Measurements from ENCODE around the gene GPR39.

GPR39 gene

DNA sequence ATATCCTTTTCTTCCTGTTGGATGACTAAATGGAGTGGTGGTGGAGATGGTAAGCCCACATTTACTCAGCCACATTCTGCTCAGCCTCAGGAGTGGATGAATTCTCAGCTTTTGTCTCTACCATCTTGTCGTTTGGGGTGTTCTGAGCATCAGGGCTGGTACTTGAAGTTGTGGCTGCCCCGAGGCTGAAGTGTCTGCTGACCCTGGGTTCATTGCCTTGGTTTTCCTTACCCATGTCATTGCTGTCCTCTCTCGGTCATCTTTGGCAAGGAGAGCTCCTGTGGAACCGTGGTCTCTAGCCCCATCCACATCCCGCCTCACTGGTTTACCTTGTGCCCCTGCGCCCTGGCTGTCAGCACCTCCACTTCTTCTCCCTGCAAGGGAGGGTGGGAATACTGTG is 71.9 kb downstream of the GPR39 start:
- TF ChIP-seq, protein P1, sequence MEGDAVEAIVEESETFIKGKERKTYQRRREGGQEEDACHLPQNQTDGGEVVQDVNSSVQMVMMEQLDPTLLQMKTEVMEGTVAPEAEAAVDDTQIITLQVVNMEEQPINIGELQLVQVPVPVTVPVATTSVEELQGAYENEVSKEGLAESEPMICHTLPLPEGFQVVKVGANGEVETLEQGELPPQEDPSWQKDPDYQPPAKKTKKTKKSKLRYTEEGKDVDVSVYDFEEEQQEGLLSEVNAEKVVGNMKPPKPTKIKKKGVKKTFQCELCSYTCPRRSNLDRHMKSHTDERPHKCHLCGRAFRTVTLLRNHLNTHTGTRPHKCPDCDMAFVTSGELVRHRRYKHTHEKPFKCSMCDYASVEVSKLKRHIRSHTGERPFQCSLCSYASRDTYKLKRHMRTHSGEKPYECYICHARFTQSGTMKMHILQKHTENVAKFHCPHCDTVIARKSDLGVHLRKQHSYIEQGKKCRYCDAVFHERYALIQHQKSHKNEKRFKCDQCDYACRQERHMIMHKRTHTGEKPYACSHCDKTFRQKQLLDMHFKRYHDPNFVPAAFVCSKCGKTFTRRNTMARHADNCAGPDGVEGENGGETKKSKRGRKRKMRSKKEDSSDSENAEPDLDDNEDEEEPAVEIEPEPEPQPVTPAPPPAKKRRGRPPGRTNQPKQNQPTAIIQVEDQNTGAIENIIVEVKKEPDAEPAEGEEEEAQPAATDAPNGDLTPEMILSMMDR (IDR thresholded peaks at IDR 0.05; ENCODE audit: extremely low read depth, insufficient read depth, missing control alignments): no peak
- in situ Hi-C loops (cut with MboI; ENCODE audit: low pct_unique_long_range_greater_than_20kb, low sequenced_read_pairs, unreplicated experiment): no loop called here
- DNase-seq (ENCODE audit: low spot score): no peak

DNA sequence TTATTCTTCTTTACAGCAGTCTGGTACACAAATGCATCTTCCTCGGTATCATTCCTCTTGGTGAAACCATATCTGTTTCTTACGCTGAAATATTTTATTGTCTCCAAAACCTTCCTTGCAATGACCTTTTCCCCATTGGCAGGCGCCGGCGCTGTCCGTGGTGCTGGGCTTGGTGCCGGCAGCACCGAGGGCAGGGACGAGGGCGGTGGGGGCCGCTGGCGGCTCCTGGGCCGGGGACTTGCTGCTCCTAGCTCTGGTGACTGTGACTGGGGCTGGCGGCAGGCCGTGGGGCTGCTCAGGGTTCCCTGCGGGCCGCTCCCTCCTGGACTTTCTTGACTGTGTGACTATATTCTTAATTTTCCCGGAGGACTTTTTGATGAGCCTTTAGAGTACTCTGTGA is 72.5 kb downstream of the GPR39 start:
- in situ Hi-C loops (cut with MboI; ENCODE audit: low pct_unique_long_range_greater_than_20kb, low sequenced_read_pairs, unreplicated experiment): no loop called here
- DNase-seq (ENCODE audit: low spot score): no peak
- TF ChIP-seq, protein P1 (IDR thresholded peaks at IDR 0.05; ENCODE audit: extremely low read depth, insufficient read depth, missing control alignments): no peak

DNA sequence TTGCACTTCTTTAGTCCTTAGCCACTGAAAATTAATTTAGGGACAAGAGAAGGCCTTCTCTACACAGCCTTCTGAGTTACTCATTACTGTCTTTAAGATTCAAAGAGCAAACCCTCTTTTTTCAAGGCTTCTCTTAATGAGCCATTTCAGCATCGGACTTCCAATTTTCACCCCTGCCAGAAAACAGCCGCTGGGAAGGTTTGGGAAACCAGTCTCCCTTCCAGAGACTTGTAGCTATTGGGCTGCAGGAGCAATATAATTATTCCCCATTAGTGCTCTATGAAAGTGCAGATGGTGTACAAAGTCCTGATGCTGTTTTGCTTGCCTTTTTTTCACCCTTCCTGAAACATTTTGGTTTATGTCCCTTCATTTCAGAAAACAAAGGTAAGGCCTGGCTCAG is 79.3 kb downstream of the GPR39 start:
- in situ Hi-C loops (cut with MboI; ENCODE audit: low pct_unique_long_range_greater_than_20kb, low sequenced_read_pairs, unreplicated experiment): no loop called here
- TF ChIP-seq, protein P1 (IDR thresholded peaks at IDR 0.05; ENCODE audit: extremely low read depth, insufficient read depth, missing control alignments): no peak
- DNase-seq (ENCODE audit: low spot score): no peak

DNA sequence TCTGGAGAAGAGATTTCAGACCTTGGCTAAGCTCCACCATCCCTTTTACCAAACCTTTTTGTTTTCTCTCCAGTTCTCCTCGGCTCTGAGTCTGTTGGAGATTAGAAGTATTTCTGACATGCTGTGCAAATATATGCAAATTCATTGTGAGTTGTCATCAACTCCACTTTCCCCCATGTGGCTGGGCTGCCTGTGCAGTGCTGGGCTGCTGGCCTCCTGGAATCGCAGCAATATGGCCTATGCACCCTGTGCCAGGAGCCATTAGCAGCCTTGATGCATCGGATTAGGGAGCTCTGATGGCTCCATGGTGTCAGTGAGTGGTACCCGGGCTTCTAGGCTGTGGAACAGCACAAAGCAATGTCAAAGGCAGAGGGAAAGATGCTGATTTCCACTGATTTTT is 80.0 kb downstream of the GPR39 start:
- in situ Hi-C loops (cut with MboI; ENCODE audit: low pct_unique_long_range_greater_than_20kb, low sequenced_read_pairs, unreplicated experiment): no loop called here
- no peak for DNase-seq (ENCODE audit: low spot score)
- TF ChIP-seq, protein P1 (IDR thresholded peaks at IDR 0.05; ENCODE audit: extremely low read depth, insufficient read depth, missing control alignments): no peak

DNA sequence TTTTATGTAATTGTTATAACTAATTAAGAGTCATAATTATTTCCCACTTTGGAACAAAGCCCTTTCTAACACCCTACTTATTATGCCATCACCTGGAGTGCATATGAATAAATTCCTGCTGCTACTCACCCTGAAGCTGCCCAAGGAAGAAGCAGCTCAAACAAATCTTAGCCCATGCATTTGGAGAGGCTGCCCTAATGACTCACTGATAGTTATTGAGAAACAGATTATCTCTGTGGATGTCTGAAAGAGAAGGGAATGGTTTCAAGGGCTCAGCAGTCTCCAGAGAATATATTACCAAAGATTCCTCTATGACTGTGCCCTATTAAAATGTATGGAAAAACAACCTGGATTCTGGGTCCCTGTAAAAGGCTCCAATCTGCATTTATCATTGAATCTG is 81.0 kb downstream of the GPR39 start:
- no peak for DNase-seq (ENCODE audit: low spot score)
- TF ChIP-seq, protein P1 (IDR thresholded peaks at IDR 0.05; ENCODE audit: extremely low read depth, insufficient read depth, missing control alignments): no peak
- in situ Hi-C loops (cut with MboI; ENCODE audit: low pct_unique_long_range_greater_than_20kb, low sequenced_read_pairs, unreplicated experiment): no loop called here

DNA sequence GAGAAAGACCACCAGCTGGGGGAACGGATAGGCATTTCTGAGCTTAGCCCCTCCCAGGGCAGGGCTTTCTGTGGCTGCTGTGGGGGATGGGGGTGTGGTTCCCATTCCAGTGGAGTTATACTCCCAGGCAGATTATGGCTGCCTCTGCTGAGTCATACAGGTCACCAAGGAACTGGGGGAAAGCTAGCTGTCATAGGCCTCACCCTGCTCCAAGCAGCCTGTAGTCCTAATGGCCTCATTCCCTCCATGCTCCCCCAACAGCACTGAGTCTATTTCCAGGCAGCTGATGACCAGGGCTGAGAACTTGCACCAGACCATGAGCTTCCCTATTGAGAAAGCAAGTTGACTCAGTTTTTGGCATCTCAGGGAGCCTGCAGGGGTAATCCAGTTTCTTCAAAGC is 87.1 kb downstream of the GPR39 start:
- no peak for DNase-seq (ENCODE audit: low spot score)
- TF ChIP-seq, protein P1 (IDR thresholded peaks at IDR 0.05; ENCODE audit: extremely low read depth, insufficient read depth, missing control alignments): no peak
- in situ Hi-C loops (cut with MboI; ENCODE audit: low pct_unique_long_range_greater_than_20kb, low sequenced_read_pairs, unreplicated experiment): no loop called here

DNA sequence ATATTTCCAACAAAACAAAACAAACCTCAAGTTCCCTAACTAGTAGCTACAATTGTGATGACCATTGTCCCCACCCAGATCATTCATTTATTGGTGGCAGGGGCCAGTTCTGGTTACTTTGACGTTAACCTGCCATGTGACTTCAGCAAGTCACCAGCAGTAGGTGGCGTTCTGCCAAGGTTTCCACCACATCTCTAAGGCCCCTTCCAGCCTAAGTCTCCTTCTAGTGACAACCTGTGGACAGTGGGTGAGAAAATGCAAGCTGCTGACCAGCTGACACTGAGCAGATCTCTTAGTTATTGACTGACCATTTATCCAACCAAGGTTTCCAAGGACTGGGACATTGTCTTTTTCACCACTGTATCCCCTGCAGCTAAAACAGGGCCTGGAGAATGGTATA is 98.4 kb downstream of the GPR39 start:
- in situ Hi-C loops (cut with MboI; ENCODE audit: low pct_unique_long_range_greater_than_20kb, low sequenced_read_pairs, unreplicated experiment): no loop called here
- TF ChIP-seq, protein P1 (IDR thresholded peaks at IDR 0.05; ENCODE audit: extremely low read depth, insufficient read depth, missing control alignments): no peak
- DNase-seq (ENCODE audit: low spot score): no peak

Data from GM13977 (cell line).